ENCODE measurements around the gene GABARAPL1. TPM values are rescaled to one million over a fixed set of nuclear protein-coding genes. Genes with fewer than 3 reads are reported as not detected.

Gene GABARAPL1
- total RNA-seq, 1 donor from 2014 or later: 119 TPM

DNA sequence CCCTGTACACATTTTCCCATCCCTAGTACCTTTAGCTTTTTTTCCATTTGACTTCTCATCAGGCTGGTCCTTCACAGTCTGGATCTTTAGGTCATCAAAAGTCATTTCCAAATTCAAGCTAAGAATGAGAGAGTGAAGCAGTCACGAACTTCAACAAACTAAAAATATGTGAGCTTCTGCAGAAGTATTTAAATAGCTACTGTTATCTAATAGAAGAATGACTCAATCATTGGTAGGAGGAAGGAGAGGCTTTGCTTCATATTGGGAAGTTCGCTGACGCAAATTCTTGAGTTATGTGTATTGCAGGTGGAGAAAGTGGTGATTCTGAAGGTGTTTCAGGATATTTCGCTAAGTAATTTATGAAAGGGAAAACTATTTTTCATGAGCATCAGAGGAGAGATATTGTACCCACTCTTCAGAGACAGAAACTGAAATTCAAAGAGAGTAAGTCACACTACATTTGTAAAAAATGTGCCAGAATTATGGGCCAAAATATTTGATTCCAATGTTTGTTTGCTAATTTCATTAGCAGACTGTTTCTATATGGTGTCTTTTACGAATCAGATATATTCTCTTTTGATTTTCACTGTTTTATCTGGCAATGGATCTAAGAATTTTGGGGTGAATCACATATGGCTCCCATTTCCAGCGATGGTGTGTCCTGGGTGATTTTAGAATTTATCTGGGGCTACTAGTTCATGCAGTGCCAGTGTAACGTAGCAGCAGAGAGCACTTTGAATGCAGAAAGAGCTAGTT is 40.5 kb upstream of the GABARAPL1 start, which contains the start of gene OLR1:
Gene OLR1 (minus strand): TSS at position 160 of the 756 bp plus-strand sequence. CDS start 55 bp downstream, at position 105.
- no peaks in the 10 kb centered on the region for H3K9me3 Mint-ChIP-seq (ENCODE audit: unreplicated experiment)
- FAIRE-seq: no peak

GRCh38 chr12:10174986-10175614 is 37.6 kb upstream of the GABARAPL1 start:
- TF ChIP-seq EZH2 (IDR thresholded peaks at IDR 0.05; ENCODE audit: insufficient read depth, low read length) (no peak), CTCF (IDR thresholded peaks at IDR 0.05; ENCODE audit: insufficient read depth, low read depth, low read length) (no peak)
- FAIRE-seq (no peak), DNase-seq (ENCODE audit: low read depth) (no peak)
- H3K27me3 ChIP-seq (ENCODE audit: insufficient read depth, low read length): peaks cover 2% of the 10 kb centered on the region
- H2AFZ ChIP-seq (ENCODE audit: low read depth, low read length): no peak overlapping the region
- peaks cover 1% of the 10 kb centered on the region for H3K27me3 Mint-ChIP-seq (ENCODE audit: low read depth, unreplicated experiment)
- no peaks in the 10 kb centered on the region for H4K20me1 ChIP-seq (ENCODE audit: insufficient read depth, low read length)
- no peak overlapping the region for H3K4me2 ChIP-seq (ENCODE audit: low read length)
- no peak overlapping the region for H3K4me3 ChIP-seq (ENCODE audit: insufficient read depth, low read depth, low read length)
- H3K4me3 Mint-ChIP-seq (ENCODE audit: unreplicated experiment): no peak overlapping the region
- no peaks in the 10 kb centered on the region for H3K36me3 Mint-ChIP-seq (ENCODE audit: low read depth, unreplicated experiment)
- H3K79me2 ChIP-seq (ENCODE audit: insufficient read depth, low read length): no peaks in the 10 kb centered on the region
- no peak overlapping the region for H3K27ac ChIP-seq (ENCODE audit: low read depth, low read length)
- H3K27ac Mint-ChIP-seq (ENCODE audit: unreplicated experiment): no peak overlapping the region
- no peaks in the 10 kb centered on the region for H3K4me1 ChIP-seq (ENCODE audit: insufficient read depth, low read length)
- no peaks in the 10 kb centered on the region for H3K9me3 ChIP-seq (ENCODE audit: insufficient read depth, low read depth, low read length)
- H3K9me3 Mint-ChIP-seq (ENCODE audit: unreplicated experiment): no peaks in the 10 kb centered on the region
- H3K4me1 Mint-ChIP-seq (ENCODE audit: low read depth, unreplicated experiment): peaks cover 8% of the 10 kb centered on the region
- H3K9ac ChIP-seq (ENCODE audit: low read length): no peak overlapping the region
- H3K36me3 ChIP-seq (ENCODE audit: insufficient read depth, low read length): no peaks in the 10 kb centered on the region

More for the DNA sequence above, 40.5 kb upstream of the GABARAPL1 start, which contains the start of gene OLR1:
- H3K9me3 ChIP-seq (ENCODE audit: insufficient read depth, low read depth, low read length): no peaks in the 10 kb centered on the region
- Mint-ChIP-seq H3K27me3 (ENCODE audit: low read depth, unreplicated experiment) (peaks cover 1% of the 10 kb centered on the region), H3K36me3 (ENCODE audit: low read depth, unreplicated experiment) (no peaks in the 10 kb centered on the region), H3K27ac (ENCODE audit: unreplicated experiment) (no peak within 1 kb of the TSS), H3K4me3 (ENCODE audit: unreplicated experiment) (no peak within 1 kb of the TSS), H3K4me1 (ENCODE audit: low read depth, unreplicated experiment) (peaks cover 5% of the 10 kb centered on the region)
- H4K20me1 ChIP-seq (ENCODE audit: insufficient read depth, low read length): no peaks in the 10 kb centered on the region
- H3K4me2 ChIP-seq (ENCODE audit: low read length): no peak within 1 kb of the TSS
- H3K27ac ChIP-seq (ENCODE audit: low read depth, low read length): no peak within 1 kb of the TSS
- no peaks in the 10 kb centered on the region for H3K4me1 ChIP-seq (ENCODE audit: insufficient read depth, low read length)
- no peaks in the 10 kb centered on the region for H3K79me2 ChIP-seq (ENCODE audit: insufficient read depth, low read length)
- peak; percentile 30 for DNase-seq (ENCODE audit: low read depth)
- H3K4me3 ChIP-seq (ENCODE audit: insufficient read depth, low read depth, low read length): no peak within 1 kb of the TSS
- H3K9ac ChIP-seq (ENCODE audit: low read length): no peak within 1 kb of the TSS
- H2AFZ ChIP-seq (ENCODE audit: low read depth, low read length): no peak within 1 kb of the TSS
- TF ChIP-seq EZH2 (IDR thresholded peaks at IDR 0.05; ENCODE audit: insufficient read depth, low read length) (no peak), CTCF (IDR thresholded peaks at IDR 0.05; ENCODE audit: insufficient read depth, low read depth, low read length) (no peak)
- H3K36me3 ChIP-seq (ENCODE audit: insufficient read depth, low read length): no peaks in the 10 kb centered on the region
- H3K27me3 ChIP-seq (ENCODE audit: insufficient read depth, low read length): peaks cover 2% of the 10 kb centered on the region
